HepG2 (cell line): ENCODE data around the gene PABPC1L2A. TPM values are rescaled to one million over a fixed set of nuclear protein-coding genes. Genes with fewer than 3 reads are reported as not detected.
"Not testable (repeated sequence)": the region's sequence is repeated elsewhere in the genome, so short reads cannot be mapped to it uniquely, and the experiment has no call there.

Experiments
- ATAC-seq: fragments of 200-7000 bp; cut with Tn5 transposase; 3 replicates; pipeline ENCODE4 v1.9.1; 2020; ENCODE audit warnings: mild to moderate bottlenecking, moderate library complexity
- BruUV-seq: library from RNA; stranded (reverse); fragments of 400-500 nt; replicated peaks from 2 replicates; lab custom pipeline; 2021; lab: Mats Ljungman, UMichigan
- CTCF ChIA-PET: fragments of 300-600 bp; formaldehyde crosslinking; extraction: SDS; loops from one replicate; lab custom pipeline; 2021; ENCODE audit warnings: low total read pairs, inconsistent platforms, low intra/inter-chr PET ratio; lab: Yijun Ruan, JAX
- POLR2A ChIA-PET: fragments of 350-600 bp; sonication (Branson Sonifier 250); formaldehyde crosslinking; loops from one replicate; lab custom pipeline; 2020; ENCODE audit warnings: antibody characterized with exemption, inconsistent platforms; lab: Yijun Ruan, JAX
- DNase-seq: peaks from one replicate; pipeline ENCODE4 v3.0.0-alpha.2; 2015; ENCODE audit warnings: low spot score
- FAIRE-seq: peaks from 3 replicates; lab custom pipeline; 2011; peaks lifted over from hg19 to GRCh38; lab: Jason Lieb, UNC
- H2AFZ ChIP-seq: one replicate; pipeline ENCODE4 v1.6.1; 2011; ENCODE audit warnings: low read length, inconsistent platforms
- H3K27ac ChIP-seq: fragments of 300-600 bp; 3 replicates; pipeline ENCODE4 v1.8.0; 2011; ENCODE audit warnings: mixed run types, mild to moderate bottlenecking, mixed read lengths, low read length, inconsistent platforms; ENCODE audit not compliant: insufficient read depth; ENCODE audit errors: extremely low read length
- H3K27me3 ChIP-seq, 2 experiments: fragments of 200-600 bp in 1 of 2; 2 replicates in 1 of 2; 3 replicates in 1 of 2; pipeline versions ENCODE4 v1.6.0 to v1.8.0; 2011; ENCODE audit warnings: low read length in 2 of 2, mild to moderate bottlenecking in 2 of 2, moderate library complexity in 2 of 2, inconsistent platforms in 1 of 2; ENCODE audit not compliant: insufficient read depth in 2 of 2, control insufficient read depth in 1 of 2
- H3K36me3 ChIP-seq, 2 experiments: fragments of 200-600 bp in 1 of 2; replicated peaks in 1 of 2; 2 replicates in 1 of 2; 3 replicates in 1 of 2; pipeline versions ENCODE4 v1.5.1 to v1.8.0; 2011; ENCODE audit warnings: low read length in 2 of 2, inconsistent platforms in 1 of 2; ENCODE audit not compliant: insufficient read depth in 2 of 2, control insufficient read depth in 1 of 2
- H3K4me1 ChIP-seq: 2 replicates; pipeline ENCODE4 v1.5.1; 2012; ENCODE audit warnings: low read length, inconsistent platforms; ENCODE audit not compliant: insufficient read depth
- H3K4me2 ChIP-seq: 2 replicates; pipeline ENCODE4 v1.6.0; 2011; ENCODE audit warnings: low read depth, low read length, inconsistent platforms
- H3K4me3 ChIP-seq, 3 experiments: fragments of 200-600 bp in 1 of 3; sonication (generic), shearing (Covaris generic) in 1 of 3; replicated peaks in 1 of 3; 2 replicates each; pipeline ENCODE4 v1.5.1; 2011 to 2016; ENCODE audit warnings: low read length in 3 of 3, inconsistent platforms in 2 of 3, low read depth in 2 of 3, mild to moderate bottlenecking in 2 of 3, control low read depth in 1 of 3, mixed read lengths in 1 of 3; ENCODE audit not compliant: insufficient read depth in 1 of 3
- H3K79me2 ChIP-seq: one replicate; pipeline ENCODE4 v1.6.1; 2011; ENCODE audit warnings: low read length, inconsistent platforms; ENCODE audit not compliant: insufficient read depth
- H3K9ac ChIP-seq: 2 replicates; pipeline ENCODE4 v1.6.0; 2011; ENCODE audit warnings: mild to moderate bottlenecking, low read depth, low read length, inconsistent platforms; ENCODE audit not compliant: insufficient read depth
- H3K9me3 ChIP-seq: 2 replicates; pipeline ENCODE4 v1.5.1; 2012; ENCODE audit warnings: mild to moderate bottlenecking, low read length
- H4K20me1 ChIP-seq: 2 replicates; pipeline ENCODE4 v1.6.0; 2011; ENCODE audit warnings: inconsistent platforms, mild to moderate bottlenecking, low read length, moderate library complexity; ENCODE audit not compliant: insufficient read depth
- RAD21 ChIP-seq: fragments of 450-650 bp; formaldehyde crosslinking; IDR thresholded peaks from 2 replicates; pipeline ENCODE4 v1.5.0; 2020; ENCODE audit warnings: mild to moderate bottlenecking
- ZFP36L1 ChIP-seq: sonication (generic); formaldehyde crosslinking; IDR thresholded peaks from 2 replicates; pipeline ENCODE4 v1.8.0; 2022; ENCODE audit warnings: mild to moderate bottlenecking, missing genetic modification reagents, moderate library complexity
- WGBS: methylation state at CpG from one replicate; pipeline ENCODE4 v1.1.6; 2017; ENCODE audit warnings: low lambda C conversion rate; 5-methylcytosine and 5-hydroxymethylcytosine counted together
- in situ Hi-C: cut with HindIII; loops from 2 replicates; pipeline ENCODE4 v1.10.0; 2017; ENCODE audit warnings: low pct_unique_long_range_greater_than_20kb; ENCODE audit not compliant: extremely low pct_ligation_motif_present
- intact Hi-C: fragments of 100-400 bp; cut with micrococcal nuclease; formaldehyde crosslinking; loops from one replicate; pipeline ENCODE4 v1.10.0; 2022; ENCODE audit not compliant: unreplicated experiment
- polyA plus RNA-seq, 8 experiments: library from polyadenylated mRNA; depleted of rRNA in 3 of 8; stranded (reverse) in 7 of 8; unstranded in 1 of 8; fragments of >200 nt; fragmentation: Illumina TruSeq in 4 of 8; extraction: Trizol in 4 of 8; gene quantifications; 2 replicates each; pipeline versions ENCODE4 v1.2.1 to v1.2.3, GENCODE V29; 2011 to 2016; ENCODE audit warnings: low read depth in 4 of 8, missing spikeins in 1 of 8, mixed read lengths in 1 of 8; ENCODE audit not compliant: insufficient read depth in 1 of 8
- total RNA-seq, 5 experiments: library from RNA; depleted of rRNA; stranded (reverse); fragments of >200 nt; fragmentation: Illumina TruSeq; extraction: Trizol; gene quantifications; 2 replicates each; pipeline ENCODE4 v1.2.3, GENCODE V29; 2016; ENCODE audit warnings: low read depth in 1 of 5

The PABPC1L2A gene
- total and polyA plus RNA-seq, 2 of the 13 experiments (the other 11 are each of a cell fraction or from before 2014, with no cell fraction given): not detected

DNA sequence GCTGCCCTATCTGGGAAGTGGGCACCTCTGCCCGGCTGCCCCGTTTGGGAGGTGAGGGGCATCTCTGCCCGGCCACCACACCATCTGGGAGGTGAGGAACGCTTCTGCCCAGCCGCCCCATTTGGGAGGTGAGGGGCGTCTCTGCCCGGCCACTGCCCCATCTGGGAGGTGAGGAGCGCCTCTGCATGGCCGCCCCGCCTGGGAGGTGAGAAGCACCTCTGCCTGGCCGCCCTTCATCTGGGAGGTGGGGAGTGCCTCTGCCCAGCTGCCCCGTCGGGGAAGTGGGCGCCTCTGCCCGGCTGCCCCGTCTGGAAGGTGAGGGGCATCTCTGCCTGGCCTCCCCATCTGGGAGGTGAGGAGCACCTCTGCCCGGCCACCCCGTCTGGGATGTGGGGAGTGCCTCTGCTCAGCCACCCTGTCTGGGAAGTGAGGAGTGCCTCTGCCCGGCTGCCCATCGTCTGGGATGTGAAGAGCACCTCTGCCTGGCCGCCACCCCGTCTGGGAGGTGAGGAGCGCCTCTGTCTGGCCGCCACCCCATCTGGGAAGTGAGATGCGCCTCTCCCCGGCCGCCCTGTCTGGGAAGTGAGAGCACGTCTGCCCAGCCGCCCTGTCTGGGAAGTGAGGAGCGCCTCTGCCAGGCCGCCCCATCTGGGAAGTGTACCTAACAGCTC, 9.8 kb downstream of the PABPC1L2A start:
- no peaks in the 10 kb centered on the region for H4K20me1 ChIP-seq
- no peak overlapping the region for H3K9ac ChIP-seq
- ChIA-PET CTCF (no interaction called here), POLR2A (no interaction called here)
- BruUV-seq: no TSS peak
- 42% methylated on average over 4 of the region's 31 CpGs for WGBS
- H3K4me1 ChIP-seq: no peaks in the 10 kb centered on the region
- no peaks in the 10 kb centered on the region for H3K36me3 ChIP-seq
- TF ChIP-seq ZFP36L1 (CRISPR knock-in tag): no peak
- H2AFZ ChIP-seq: no peak overlapping the region
- no peak overlapping the region for H3K27ac ChIP-seq
- ATAC-seq (no peak), DNase-seq (no peak), FAIRE-seq (no peak)
- no peak overlapping the region for H3K4me3 ChIP-seq
- H3K4me2 ChIP-seq: no peak overlapping the region
- intact Hi-C loops: no loop called here
- no peaks in the 10 kb centered on the region for H3K27me3 ChIP-seq
- H3K79me2 ChIP-seq: no peaks in the 10 kb centered on the region
- in situ Hi-C loops: no loop called here
- H3K9me3 ChIP-seq: no peaks in the 10 kb centered on the region

DNA sequence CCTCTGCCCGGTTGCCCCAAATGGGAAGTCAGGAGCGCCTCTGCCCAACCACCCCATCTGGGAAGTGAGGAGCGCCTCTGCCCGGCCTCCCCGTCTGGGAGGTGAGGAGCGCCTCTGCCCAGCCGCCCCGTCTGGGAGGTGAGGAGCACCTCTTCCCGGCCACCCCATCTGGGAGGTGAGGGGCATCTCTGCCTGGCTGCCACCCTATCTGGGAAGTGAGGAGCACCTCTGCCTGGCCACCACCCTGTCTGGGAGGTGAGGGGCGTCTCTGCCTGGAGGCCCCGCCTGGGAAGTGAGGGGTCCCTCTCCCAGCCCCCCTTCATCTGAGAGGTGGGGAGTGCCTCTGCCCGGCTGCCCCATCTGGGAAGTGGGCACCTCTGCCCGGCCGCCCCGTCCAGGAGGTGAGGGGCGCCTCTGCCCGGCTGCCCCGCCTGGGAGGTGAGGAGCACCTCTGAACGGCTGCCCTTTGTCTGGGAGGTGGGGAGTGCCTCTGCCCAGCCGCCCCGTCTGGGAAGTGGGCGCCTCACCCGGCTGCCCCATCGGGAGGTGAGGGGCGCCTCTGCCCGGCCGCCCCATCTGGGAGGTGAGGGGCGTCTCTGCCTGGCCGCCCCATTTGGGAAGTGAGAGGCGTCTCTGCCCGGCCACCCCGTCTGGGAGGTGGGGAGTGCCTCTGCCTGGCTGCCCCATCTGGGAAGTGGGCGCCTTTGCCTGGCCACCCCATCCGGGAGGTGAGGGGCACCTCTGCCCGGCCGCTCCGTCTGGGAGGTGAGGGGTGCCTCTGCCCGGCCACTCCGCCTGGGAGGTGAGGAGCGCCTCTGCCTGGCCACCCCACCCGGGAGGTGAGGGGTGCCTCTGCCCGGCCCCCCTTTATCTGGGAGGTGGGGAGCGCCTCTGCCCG, 10.6 kb downstream of the PABPC1L2A start:
- ChIA-PET POLR2A (no interaction called here), CTCF (no interaction called here)

DNA sequence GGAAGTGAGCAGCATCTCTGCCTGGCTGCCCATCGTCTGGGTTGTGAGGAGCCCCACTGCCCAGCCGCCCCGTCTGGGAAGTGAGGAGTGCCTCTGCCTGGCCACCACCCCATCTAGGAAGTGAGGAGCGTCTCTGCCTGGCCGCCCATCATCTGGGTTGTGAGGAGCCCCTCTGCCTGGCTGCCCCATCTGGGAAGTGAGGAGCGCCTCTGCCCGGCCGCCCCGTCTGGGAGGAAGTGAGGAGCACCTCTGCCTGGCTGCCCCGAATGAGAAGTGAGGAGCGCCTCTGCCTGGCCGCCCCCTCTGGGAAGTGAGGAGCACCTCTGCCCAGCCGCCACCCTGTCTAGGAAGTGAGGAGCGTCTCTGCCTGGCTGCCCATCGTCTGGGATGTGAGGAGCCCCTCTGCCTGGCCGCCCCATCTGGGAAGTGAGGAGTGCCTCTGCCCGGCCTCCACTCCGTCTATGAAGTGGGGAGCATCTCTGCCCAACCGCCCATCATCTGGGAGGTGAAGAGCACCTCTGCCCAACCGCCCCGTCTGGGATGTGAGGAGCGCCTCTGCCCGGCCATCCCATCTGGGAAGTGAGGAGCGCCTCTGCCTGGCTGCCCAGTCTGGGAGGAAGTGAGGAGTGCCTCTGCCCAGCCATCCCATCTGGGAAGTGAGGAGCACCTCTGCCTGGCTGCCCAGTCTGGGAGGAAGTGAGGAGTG, 11.4 kb downstream of the PABPC1L2A start:
- H3K79me2 ChIP-seq, FAIRE-seq, H3K9ac ChIP-seq, CTCF ChIA-PET, H4K20me1 ChIP-seq, BruUV-seq, H3K27me3 ChIP-seq, H2AFZ ChIP-seq, H3K27ac ChIP-seq, POLR2A ChIA-PET, intact Hi-C loops, DNase-seq, ATAC-seq, H3K4me2 ChIP-seq, H3K9me3 ChIP-seq, in situ Hi-C loops, H3K36me3 ChIP-seq, H3K4me3 ChIP-seq, H3K4me1 ChIP-seq: not testable (repeated sequence)
- no CpG with 5 or more reads among the region's 24 CpGs for WGBS

More for the DNA sequence above, 10.6 kb downstream of the PABPC1L2A start:
- no peak for TF ChIP-seq RAD21
- H3K27me3 ChIP-seq: no peaks in the 10 kb centered on the region
- H3K36me3 ChIP-seq: no peaks in the 10 kb centered on the region
- H3K9me3 ChIP-seq: no peaks in the 10 kb centered on the region
- H3K4me3 ChIP-seq: no peak overlapping the region
- H3K9ac ChIP-seq: no peak overlapping the region
- no peak overlapping the region for H2AFZ ChIP-seq
- no TSS peak for BruUV-seq
- no peaks in the 10 kb centered on the region for H4K20me1 ChIP-seq
- FAIRE-seq: no peak
- no peak overlapping the region for H3K4me2 ChIP-seq
- H3K4me1 ChIP-seq: no peaks in the 10 kb centered on the region
- in situ Hi-C loops (no loop called here), intact Hi-C loops (no loop called here)
- no peaks in the 10 kb centered on the region for H3K79me2 ChIP-seq
- DNase-seq: no peak
- no peak overlapping the region for H3K27ac ChIP-seq
- no CpG with 5 or more reads among the region's 44 CpGs for WGBS
- no peak for ATAC-seq
